Measurements from ENCODE around the gene SRRM3.
A peak's percentile ranks its signal among the peaks of the same experiment; 100 is the strongest.
"Not testable (repeated sequence)": the region's sequence is repeated elsewhere in the genome, so short reads cannot be mapped to it uniquely, and the experiment has no call there.

SRRM3 gene

GRCh38 chr7:76334320-76334967, 132.7 kb downstream of the SRRM3 start:
- no peak overlapping the region for H3K9ac ChIP-seq (ENCODE audit: low read length)
- WGBS = 97% methylated on average over 5 of the region's 6 CpGs
- no peak overlapping the region for H2AFZ ChIP-seq (ENCODE audit: low read depth, low read length)
- no peaks in the 10 kb centered on the region for H3K27me3 ChIP-seq (ENCODE audit: control insufficient read depth in 1 of 2, insufficient read depth in 1 of 2, low read length in 2 of 2)
- no peak for DNase-seq
- no peak overlapping the region for H4K8ac ChIP-seq (ENCODE audit: low read length)
- H3K9me3 ChIP-seq (ENCODE audit: control insufficient read depth, low read length) = no peaks in the 10 kb centered on the region
- no peak overlapping the region for H3K18ac ChIP-seq (ENCODE audit: low read depth in 1 of 2, low read length in 2 of 2)
- H3K4me3 ChIP-seq (ENCODE audit: insufficient read depth in 1 of 2, low read depth in 1 of 2, low read length in 2 of 2) = no peak overlapping the region
- H4K91ac ChIP-seq (ENCODE audit: low read length) = no peak overlapping the region
- H3K4me2 ChIP-seq (ENCODE audit: low read length, poor library complexity, severe bottlenecking) = no peak overlapping the region
- H3K4ac ChIP-seq (ENCODE audit: low read depth in 1 of 2, low read length in 2 of 2) = no peak overlapping the region
- peak overlapping the region; percentile 4 for H2BK15ac ChIP-seq (ENCODE audit: low read depth, poor library complexity, severe bottlenecking)
- H2BK5ac ChIP-seq (ENCODE audit: low read depth, low read length, poor library complexity, severe bottlenecking) = no peak overlapping the region
- H2AK5ac ChIP-seq (ENCODE audit: low read length, severe bottlenecking) = no peak overlapping the region
- H3K79me1 ChIP-seq (replicated peaks; ENCODE audit: low read length, poor library complexity, severe bottlenecking) = no peaks in the 10 kb centered on the region
- no peak overlapping the region for H2BK12ac ChIP-seq (ENCODE audit: low read length in 2 of 2)
- H3K36me3 ChIP-seq (ENCODE audit: control insufficient read depth in 1 of 2, insufficient read depth in 2 of 2, low read depth in 1 of 2, low read length in 2 of 2) = peaks cover 22 to 61% of the 10 kb centered on the region in 2 experiments
- no peak overlapping the region for H3K14ac ChIP-seq (ENCODE audit: low read length in 2 of 2)
- no peak overlapping the region for H3K23ac ChIP-seq (ENCODE audit: low read length in 2 of 2)
- no peak overlapping the region for H3K27ac ChIP-seq (ENCODE audit: low read length, poor library complexity, severe bottlenecking)
- H2BK120ac ChIP-seq (ENCODE audit: low read depth, low read length) = no peak overlapping the region
- H3K4me1 ChIP-seq (ENCODE audit: control insufficient read depth, insufficient read depth, low read depth, low read length) = peaks cover 11% of the 10 kb centered on the region

GRCh38 chr7:76335417-76335816, 133.7 kb downstream of the SRRM3 start:
- H2BK120ac ChIP-seq (ENCODE audit: low read depth, low read length); H2BK15ac ChIP-seq (ENCODE audit: low read depth, poor library complexity, severe bottlenecking); H2BK12ac ChIP-seq (ENCODE audit: low read length in 2 of 2); H3K4me2 ChIP-seq (ENCODE audit: low read length, poor library complexity, severe bottlenecking); H4K91ac ChIP-seq (ENCODE audit: low read length); H3K23ac ChIP-seq (ENCODE audit: low read length in 2 of 2); H3K14ac ChIP-seq (ENCODE audit: low read length in 2 of 2); H4K8ac ChIP-seq (ENCODE audit: low read length); H3K9ac ChIP-seq (ENCODE audit: low read length); DNase-seq; H3K4me3 ChIP-seq (ENCODE audit: insufficient read depth in 1 of 2, low read depth in 1 of 2, low read length in 2 of 2); H2AK5ac ChIP-seq (ENCODE audit: low read length, severe bottlenecking); H3K9me3 ChIP-seq (ENCODE audit: control insufficient read depth, low read length); H2AFZ ChIP-seq (ENCODE audit: low read depth, low read length); H2BK5ac ChIP-seq (ENCODE audit: low read depth, low read length, poor library complexity, severe bottlenecking); H3K27ac ChIP-seq (ENCODE audit: low read length, poor library complexity, severe bottlenecking); H3K27me3 ChIP-seq (ENCODE audit: control insufficient read depth in 1 of 2, insufficient read depth in 1 of 2, low read length in 2 of 2); H3K79me1 ChIP-seq (replicated peaks; ENCODE audit: low read length, poor library complexity, severe bottlenecking); H3K18ac ChIP-seq (ENCODE audit: low read depth in 1 of 2, low read length in 2 of 2); H3K4ac ChIP-seq (ENCODE audit: low read depth in 1 of 2, low read length in 2 of 2): not testable (repeated sequence)
- 80% methylated on average over 1 of the region's 2 CpGs for WGBS
- peaks cover 14 to 59% of the 10 kb centered on the region in 2 experiments for H3K36me3 ChIP-seq (ENCODE audit: control insufficient read depth in 1 of 2, insufficient read depth in 2 of 2, low read depth in 1 of 2, low read length in 2 of 2)
- peaks cover 11% of the 10 kb centered on the region for H3K4me1 ChIP-seq (ENCODE audit: control insufficient read depth, insufficient read depth, low read depth, low read length)

- peaks cover 14 to 53% of the 10 kb centered on the region in 2 experiments for H3K36me3 ChIP-seq (ENCODE audit: control insufficient read depth in 1 of 2, insufficient read depth in 2 of 2, low read depth in 1 of 2, low read length in 2 of 2)
- H2BK5ac ChIP-seq (ENCODE audit: low read depth, low read length, poor library complexity, severe bottlenecking) = no peak overlapping the region
- no peak overlapping the region for H3K9ac ChIP-seq (ENCODE audit: low read length)
- H2BK12ac ChIP-seq (ENCODE audit: low read length in 2 of 2) = no peak overlapping the region
- no peaks in the 10 kb centered on the region for H3K9me3 ChIP-seq (ENCODE audit: control insufficient read depth, low read length)
- no peak overlapping the region for H4K8ac ChIP-seq (ENCODE audit: low read length)
- H3K4me1 ChIP-seq (ENCODE audit: control insufficient read depth, insufficient read depth, low read depth, low read length) = peaks cover 15% of the 10 kb centered on the region
- H3K14ac ChIP-seq (ENCODE audit: low read length in 2 of 2) = no peak overlapping the region
- no peak overlapping the region for H2BK15ac ChIP-seq (ENCODE audit: low read depth, poor library complexity, severe bottlenecking)
- no peak overlapping the region for H2AFZ ChIP-seq (ENCODE audit: low read depth, low read length)
- no peak overlapping the region for H3K27ac ChIP-seq (ENCODE audit: low read length, poor library complexity, severe bottlenecking)
- H3K4me2 ChIP-seq (ENCODE audit: low read length, poor library complexity, severe bottlenecking) = no peak overlapping the region
- no peak overlapping the region for H2AK5ac ChIP-seq (ENCODE audit: low read length, severe bottlenecking)
- H3K4ac ChIP-seq (ENCODE audit: low read depth in 1 of 2, low read length in 2 of 2) = no peak overlapping the region
- H3K27me3 ChIP-seq (ENCODE audit: control insufficient read depth in 1 of 2, insufficient read depth in 1 of 2, low read length in 2 of 2) = no peaks in the 10 kb centered on the region
- no peak overlapping the region for H4K91ac ChIP-seq (ENCODE audit: low read length)
- H3K23ac ChIP-seq (ENCODE audit: low read length in 2 of 2) = no peak overlapping the region
- H3K4me3 ChIP-seq (ENCODE audit: insufficient read depth in 1 of 2, low read depth in 1 of 2, low read length in 2 of 2) = no peak overlapping the region
- H2BK120ac ChIP-seq (ENCODE audit: low read depth, low read length) = no peak overlapping the region
- H3K79me1 ChIP-seq (replicated peaks; ENCODE audit: low read length, poor library complexity, severe bottlenecking) = no peaks in the 10 kb centered on the region
- H3K18ac ChIP-seq (ENCODE audit: low read depth in 1 of 2, low read length in 2 of 2) = no peak overlapping the region
- DNase-seq = no peak
Measured at GRCh38 chr7:76336094-76336493, 134.4 kb downstream of the SRRM3 start.

All from mesenchymal stem cell (in vitro differentiated cells and primary cell).